Forelimb muscle (tissue), 1 donor: Measurements from ENCODE around the gene SHISA3. TPM values are rescaled to one million over a fixed set of nuclear protein-coding genes. Genes with fewer than 3 reads are reported as not detected.

Experiments used
- DNase-seq: peaks from one replicate; pipeline ENCODE4 v3.0.0-alpha.2; 2013; ENCODE audit warnings: low read depth
- polyA plus RNA-seq: library from polyadenylated mRNA; unstranded; fragments of 120-200 nt; gene quantifications from one replicate; pipeline ENCODE4 v1.2.1, GENCODE V29; 2013; ENCODE audit not compliant: insufficient read length

The SHISA3 gene
- polyA plus RNA-seq, 1 donor: 3.7 TPM

DNA sequence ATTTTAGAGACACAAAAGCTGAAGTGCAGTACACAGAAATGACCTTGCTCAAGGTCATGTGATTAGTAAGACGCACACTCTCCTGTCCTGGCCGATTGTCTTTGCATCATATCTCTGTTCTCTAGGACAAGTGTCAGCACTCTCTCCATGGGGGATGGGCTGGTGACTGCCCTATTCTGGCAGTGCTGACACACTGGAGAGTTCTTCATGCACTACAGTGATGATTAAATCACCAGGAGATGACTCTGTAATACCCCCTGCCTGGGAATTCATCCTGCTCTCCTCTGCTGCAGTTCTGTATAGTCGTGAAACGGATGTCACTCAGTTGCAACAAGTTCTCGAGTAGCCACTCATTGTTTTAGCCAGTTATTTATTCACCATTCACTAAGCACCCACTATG is 5.3 kb upstream of the SHISA3 start:
- no peak for DNase-seq

DNA sequence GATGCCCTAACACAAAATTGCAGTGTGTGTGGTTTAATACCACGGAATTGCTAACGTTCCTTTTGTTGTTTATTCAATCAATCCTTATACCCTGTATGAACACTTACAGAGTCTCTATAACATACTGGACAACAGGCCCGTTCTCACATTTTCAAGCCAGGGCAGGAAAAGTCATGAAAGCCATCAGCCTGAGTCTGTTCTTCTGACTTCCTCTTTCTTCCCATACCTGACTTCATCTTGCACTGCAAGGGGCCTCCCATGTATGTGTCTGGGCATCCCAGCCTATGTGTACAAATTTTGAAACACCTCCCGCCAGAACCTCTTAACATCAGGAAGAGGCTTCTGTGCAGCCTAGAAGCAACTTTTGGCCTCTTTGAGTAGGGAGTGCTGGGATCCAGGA is 4.9 kb upstream of the SHISA3 start:
- no peak for DNase-seq

- DNase-seq: no peak
Measured at GRCh38 chr4:42395595-42395994, 1.7 kb upstream of the SHISA3 start.

- DNase-seq: no peak
Measured at GRCh38 chr4:42396361-42396751, 932 bp upstream of the SHISA3 start.

DNA sequence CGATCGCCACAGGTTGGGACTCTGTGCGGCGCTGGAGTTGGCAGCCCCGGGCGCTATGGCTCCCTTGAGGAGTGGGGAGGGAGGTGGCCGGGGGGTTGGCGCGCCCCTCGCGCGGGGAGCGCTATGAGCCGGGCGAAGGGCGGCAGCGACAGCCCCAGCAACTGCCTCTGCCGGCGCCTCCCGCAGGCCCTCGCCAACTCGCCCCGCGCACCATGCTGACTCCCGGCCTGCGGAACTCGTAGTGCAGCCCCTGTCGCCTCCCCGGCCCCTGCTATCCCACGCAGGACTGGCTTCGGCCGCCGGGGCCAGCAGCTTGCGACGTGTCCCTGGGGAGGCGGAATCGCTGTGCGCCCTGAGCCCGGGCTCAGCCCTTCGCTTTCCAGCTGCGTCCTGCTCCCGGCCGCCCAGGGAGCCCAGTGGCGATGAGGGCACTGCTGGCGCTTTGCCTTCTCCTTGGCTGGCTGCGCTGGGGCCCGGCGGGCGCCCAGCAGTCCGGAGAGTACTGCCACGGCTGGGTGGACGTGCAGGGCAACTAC is 415 bp downstream of the SHISA3 start:
- DNase-seq: no peak

DNA sequence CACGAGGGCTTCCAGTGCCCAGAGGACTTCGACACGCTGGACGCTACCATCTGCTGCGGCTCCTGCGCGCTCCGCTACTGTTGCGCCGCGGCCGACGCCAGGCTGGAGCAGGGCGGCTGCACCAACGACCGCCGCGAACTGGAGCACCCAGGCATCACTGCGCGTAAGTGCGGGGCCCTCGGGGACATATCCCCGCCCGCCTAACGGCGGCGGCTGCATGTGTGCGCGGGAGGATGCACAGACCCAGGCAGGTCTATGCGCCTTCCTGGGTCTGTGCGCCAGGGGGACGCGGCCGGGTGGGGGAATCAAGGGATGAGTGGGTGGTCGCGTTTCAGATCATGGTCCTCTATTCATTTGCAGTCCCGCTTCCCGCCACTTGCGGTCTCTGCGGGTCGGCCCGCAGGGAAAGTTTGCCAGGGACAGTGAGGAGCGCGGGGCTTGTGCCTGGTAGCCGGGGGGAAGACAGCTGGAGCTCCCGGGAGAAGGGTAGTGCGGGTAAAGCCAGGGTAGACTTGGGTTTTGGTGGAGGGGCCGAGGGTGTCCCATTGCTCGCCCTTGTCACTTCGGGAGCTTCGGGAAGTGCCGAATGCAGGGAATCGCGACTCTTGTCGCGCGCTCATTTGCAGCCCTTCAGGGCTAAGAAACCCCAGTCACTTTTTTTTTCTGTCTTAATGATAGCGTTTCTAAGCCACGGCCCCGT is 1.0 kb downstream of the SHISA3 start:
- no peak for DNase-seq

- DNase-seq: no peak
Measured at GRCh38 chr4:42398871-42399331, 1.6 kb downstream of the SHISA3 start.

DNA sequence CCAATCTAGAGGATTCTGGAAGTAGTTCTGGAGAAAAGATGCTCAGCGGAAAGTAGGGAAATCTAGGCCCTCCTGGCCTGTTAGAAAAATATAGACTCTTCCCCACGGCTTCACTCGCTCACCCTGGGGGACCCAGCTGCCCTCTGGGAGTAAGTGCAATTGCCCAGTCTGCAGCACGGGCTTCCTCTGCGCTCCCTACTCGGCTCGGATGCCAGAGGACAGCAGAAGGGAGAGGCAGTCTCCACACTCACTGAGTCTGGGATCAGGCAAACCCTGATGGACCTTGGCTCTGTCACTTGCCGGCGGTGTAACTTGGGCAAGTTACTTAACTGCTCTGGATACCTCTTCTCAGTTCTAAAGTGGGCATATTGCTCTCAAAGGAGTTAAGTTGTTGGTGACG is 2.1 kb downstream of the SHISA3 start:
- no peak for DNase-seq

DNA sequence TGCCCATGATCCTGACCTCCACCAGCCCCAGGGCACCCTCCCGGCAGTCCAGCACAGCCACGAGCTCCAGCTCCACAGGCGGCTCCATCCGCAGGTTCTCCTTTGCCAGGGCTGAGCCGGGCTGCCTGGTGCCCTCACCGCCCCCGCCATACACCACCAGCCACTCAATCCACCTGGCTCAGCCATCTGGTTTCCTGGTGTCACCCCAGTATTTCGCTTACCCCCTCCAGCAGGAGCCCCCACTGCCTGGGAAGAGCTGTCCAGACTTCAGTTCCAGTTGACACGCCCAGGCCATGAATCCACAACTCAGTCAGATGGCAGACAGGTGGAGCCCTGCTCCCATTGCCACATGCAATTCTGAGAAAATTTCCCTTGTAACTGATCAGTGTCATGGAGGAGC is 3.9 kb downstream of the SHISA3 start:
- DNase-seq: no peak

- DNase-seq: no peak
Measured at GRCh38 chr4:42404001-42404400, 6.7 kb downstream of the SHISA3 start.

- DNase-seq: no peak
Measured at GRCh38 chr4:42410446-42410845, 13.2 kb downstream of the SHISA3 start.

- DNase-seq: no peak
Measured at GRCh38 chr4:42411803-42412202, 14.5 kb downstream of the SHISA3 start.

- DNase-seq: no peak
Measured at GRCh38 chr4:42412251-42412650, 15.0 kb downstream of the SHISA3 start.

DNA sequence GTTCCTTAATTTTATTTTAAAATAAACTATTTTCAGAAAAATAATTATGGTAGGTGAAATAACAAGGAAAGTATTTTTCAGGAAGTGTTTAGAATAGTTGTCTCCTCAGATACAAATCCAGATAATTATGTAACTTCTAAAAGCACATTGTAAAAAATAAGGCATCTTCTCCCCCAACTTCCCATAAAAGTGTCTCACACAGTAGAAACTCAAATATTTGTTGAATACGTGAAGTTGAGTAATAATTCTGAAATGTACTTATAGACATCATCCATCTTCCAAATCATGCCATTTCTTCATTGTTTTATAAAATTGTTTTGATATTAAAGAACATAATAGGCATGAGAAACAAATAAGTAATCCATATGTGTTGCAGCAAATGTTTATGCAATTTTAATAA is 18.0 kb downstream of the SHISA3 start:
- no peak for DNase-seq

DNA sequence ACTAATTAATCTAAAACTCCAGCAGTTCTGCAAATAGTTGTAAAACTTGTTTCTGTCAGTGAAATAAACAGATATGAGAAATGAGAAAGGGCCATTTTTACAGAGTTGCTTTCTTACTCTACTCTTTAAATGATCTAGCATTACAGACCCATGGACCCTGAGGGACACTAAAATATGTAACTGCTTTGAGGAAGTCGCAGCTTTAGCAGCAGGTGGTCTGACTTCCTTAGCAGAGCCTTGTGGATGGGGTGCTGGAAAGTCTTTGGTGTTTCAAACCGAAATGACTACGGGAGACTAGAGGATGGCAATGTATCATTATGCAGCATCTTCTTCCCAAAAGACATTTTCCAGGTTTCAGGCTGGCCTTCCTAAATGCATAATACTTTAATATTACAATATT is 18.7 kb downstream of the SHISA3 start:
- DNase-seq: no peak

GRCh38 chr4:42417550-42417949 is 20.3 kb downstream of the SHISA3 start:
- DNase-seq: no peak

- DNase-seq: no peak
Measured at GRCh38 chr4:42420140-42420539, 22.9 kb downstream of the SHISA3 start.

DNA sequence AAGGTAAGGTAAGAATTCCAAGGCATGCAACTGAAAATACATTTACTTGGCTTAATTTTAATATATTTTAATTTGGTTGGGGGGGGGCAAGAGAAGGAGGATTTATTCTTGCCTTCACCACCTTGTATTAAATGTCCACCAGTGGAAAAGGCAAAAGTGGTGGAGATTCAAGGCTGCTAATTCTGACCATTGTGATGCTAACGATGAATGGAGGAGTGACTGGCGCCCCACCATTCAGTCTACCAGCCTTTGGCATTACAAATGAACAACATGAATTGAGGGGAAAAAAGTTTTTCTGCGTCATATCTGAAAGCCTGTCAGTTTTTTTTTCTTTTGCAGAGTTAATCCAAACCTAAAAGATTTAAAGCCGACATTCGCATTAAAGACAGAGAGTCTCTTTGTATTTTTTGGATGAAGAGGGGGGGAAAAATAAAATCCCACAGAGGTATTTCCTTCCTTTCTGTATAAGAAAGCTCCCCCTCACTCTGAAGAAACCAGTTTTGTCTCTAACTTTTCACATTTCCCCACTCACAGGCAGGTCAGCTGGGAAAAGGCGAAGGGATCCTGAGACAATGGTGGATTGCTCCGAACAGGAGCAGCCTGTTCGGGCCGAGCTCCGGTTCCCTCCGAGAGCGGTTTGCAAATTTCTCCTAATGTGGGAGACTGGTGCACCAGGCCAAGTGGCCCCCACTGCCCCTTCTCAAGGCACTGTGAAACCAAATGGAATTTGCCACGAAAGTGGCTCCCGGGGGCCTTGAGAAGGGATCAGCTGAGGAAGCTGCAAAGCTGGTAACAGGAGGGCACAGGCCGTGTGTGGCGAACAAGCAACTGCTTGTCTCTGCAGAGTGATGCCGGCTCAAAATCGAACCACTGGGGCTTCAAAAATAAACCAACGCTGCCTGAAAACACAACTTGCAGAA is 28.1 kb downstream of the SHISA3 start:
- DNase-seq: no peak

- DNase-seq: no peak
Measured at GRCh38 chr4:42428036-42428435, 30.7 kb downstream of the SHISA3 start.

- no peak for DNase-seq
Measured at GRCh38 chr4:42436928-42437565, 39.8 kb downstream of the SHISA3 start.

DNA sequence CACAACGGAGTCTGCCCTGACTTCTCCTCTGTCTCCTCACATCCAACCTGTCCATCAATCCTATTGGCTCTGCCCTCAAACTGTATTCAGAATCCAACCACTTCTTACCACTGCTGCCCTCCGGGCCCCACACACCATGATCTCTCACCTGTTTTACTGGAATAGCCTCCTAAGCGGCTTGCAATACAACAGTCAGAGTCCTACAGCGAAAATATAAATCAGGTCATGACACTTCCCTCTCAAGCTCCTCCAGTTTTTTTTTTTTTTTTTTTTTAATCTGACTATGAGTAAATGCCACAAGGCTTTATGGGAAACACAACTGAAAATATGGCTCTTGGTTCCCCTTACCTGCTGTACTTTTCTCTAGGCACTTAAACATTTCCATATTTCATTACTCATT is 42.8 kb downstream of the SHISA3 start:
- no peak for DNase-seq

- DNase-seq: no peak
Measured at GRCh38 chr4:42442601-42443000, 45.3 kb downstream of the SHISA3 start.
